GM18517 (cell line): ENCODE data around the gene CCDC74A.
"Not testable (repeated sequence)": the region's sequence is repeated elsewhere in the genome, so short reads cannot be mapped to it uniquely, and the experiment has no call there.

Experiments
- ATAC-seq: cut with Tn5 transposase; IDR thresholded peaks from one replicate; pipeline ENCODE4 v1.9.1; 2021; ENCODE audit warnings: mild to moderate bottlenecking, moderate library complexity; ENCODE audit not compliant: unreplicated experiment

The CCDC74A gene

GRCh38 chr2:131544813-131545165 is 17.1 kb downstream of the CCDC74A start:
- ATAC-seq: not testable (repeated sequence)

GRCh38 chr2:131552871-131553270 is 25.2 kb downstream of the CCDC74A start:
- no peak for ATAC-seq

- no peak for ATAC-seq
These were observed 29.3 kb downstream of the CCDC74A start for GRCh38 chr2:131556998-131557397.

- no peak for ATAC-seq
These were observed 30.1 kb downstream of the CCDC74A start for GRCh38 chr2:131557558-131558321.

- ATAC-seq: no peak
These were observed 38.7 kb downstream of the CCDC74A start for GRCh38 chr2:131566371-131566770.

- no peak for ATAC-seq
These were observed 40.2 kb downstream of the CCDC74A start for GRCh38 chr2:131567891-131568290.

GRCh38 chr2:131568401-131568800 is 40.7 kb downstream of the CCDC74A start:
- not testable (repeated sequence) for ATAC-seq

- no peak for ATAC-seq
These were observed 44.5 kb downstream of the CCDC74A start for GRCh38 chr2:131572175-131572574.

- no peak for ATAC-seq
These were observed 50.1 kb downstream of the CCDC74A start for GRCh38 chr2:131577812-131578211.

- ATAC-seq: no peak
These were observed 52.5 kb downstream of the CCDC74A start for GRCh38 chr2:131580187-131580586.
